GM18951 (cell line): ENCODE measurements around the gene MCIDAS.

Source experiments
- POLR2A ChIP-seq: IDR thresholded peaks from 4 replicates; pipeline ENCODE4 v1.6.1; 2011; ENCODE audit warnings: mild to moderate bottlenecking; ENCODE audit not compliant: insufficient read length, insufficient read depth; ENCODE audit errors: extremely low read depth
- in situ Hi-C: fragments of 300-500 bp; cut with MboI; formaldehyde crosslinking; loops from one replicate; pipeline ENCODE4 v1.12.0; 2022; ENCODE audit warnings: low sequenced_read_pairs, mixed read lengths, inconsistent platforms; ENCODE audit not compliant: unreplicated experiment

MCIDAS gene

DNA sequence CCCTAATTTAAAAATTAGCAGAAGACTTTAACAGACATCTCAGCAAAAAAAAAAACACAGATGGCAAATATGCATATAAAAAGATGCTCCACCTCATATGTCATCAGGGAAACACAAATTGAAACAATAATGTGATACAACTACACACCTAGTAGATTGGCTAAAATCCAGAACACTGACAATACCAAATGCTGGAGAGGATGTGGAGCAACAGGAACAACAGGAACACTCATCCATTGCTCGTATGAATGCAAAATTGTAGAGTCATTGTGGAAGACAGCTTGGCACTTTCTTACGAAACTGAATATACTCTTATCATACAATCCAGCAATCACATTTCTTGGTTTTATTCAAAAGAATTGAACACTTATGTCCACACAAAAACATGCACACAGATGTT lies 22.1 kb downstream of the MCIDAS start:
- no peak for TF ChIP-seq POLR2A
- in situ Hi-C loops: no loop called here

DNA sequence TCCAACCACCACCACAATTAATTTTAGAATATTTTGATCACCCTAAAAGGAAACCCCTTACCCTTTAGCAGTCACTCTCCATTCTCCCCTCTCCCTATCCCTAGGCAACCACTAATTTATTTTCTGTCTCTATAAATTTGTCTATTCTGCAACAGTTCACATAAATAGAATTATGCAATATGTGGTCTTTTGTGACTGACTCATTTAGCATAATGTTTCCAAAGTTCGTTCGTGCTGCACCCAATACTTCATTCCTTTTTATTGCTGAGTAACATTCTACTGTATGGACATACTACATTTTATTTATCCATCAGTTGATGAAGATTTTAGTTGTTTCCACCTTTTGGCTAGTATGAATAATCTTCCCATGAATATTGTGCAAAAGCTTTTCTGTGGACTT lies 36.0 kb downstream of the MCIDAS start:
- in situ Hi-C loops: no loop called here
- no peak for TF ChIP-seq POLR2A

DNA sequence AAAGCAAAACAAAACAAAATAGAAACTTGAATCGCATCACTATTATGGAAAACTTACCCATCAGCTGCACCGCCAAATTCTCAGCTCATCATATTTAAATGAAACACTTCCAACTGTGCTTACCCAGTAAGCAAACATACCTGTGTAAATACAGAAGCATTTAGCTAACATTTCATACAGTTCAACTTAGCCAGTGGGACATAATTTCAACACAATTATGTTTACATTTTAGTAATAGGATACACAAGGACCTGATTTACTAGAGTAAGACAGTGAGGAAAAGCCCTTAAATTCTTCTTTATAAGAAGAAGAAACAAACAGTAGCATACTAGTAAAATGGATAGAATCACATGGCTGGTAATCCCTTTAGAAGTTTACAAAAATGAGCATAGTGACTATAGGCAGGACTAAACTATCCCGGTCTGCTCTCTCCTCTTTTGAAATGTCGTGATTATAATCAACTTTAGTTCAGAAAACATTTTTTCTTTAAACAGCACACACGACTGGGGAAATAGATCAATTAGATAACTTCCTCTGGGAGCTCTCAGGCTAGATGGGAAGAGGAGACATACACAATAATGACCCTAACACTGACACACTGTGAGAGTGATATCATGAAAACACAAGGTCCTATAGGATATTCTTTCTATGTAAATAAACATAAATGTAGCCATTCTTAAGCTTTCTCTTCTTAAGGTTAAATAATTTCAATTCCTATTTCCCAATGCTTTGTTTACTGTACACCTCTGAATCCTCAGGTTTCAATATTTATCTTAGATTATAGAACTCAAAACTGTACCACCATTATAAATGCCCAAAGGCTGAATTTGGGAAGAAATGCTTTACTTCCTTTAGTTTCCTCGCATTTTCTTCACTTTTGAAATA lies 38.2 kb downstream of the MCIDAS start:
- in situ Hi-C loops: no loop called here
- TF ChIP-seq POLR2A: no peak

DNA sequence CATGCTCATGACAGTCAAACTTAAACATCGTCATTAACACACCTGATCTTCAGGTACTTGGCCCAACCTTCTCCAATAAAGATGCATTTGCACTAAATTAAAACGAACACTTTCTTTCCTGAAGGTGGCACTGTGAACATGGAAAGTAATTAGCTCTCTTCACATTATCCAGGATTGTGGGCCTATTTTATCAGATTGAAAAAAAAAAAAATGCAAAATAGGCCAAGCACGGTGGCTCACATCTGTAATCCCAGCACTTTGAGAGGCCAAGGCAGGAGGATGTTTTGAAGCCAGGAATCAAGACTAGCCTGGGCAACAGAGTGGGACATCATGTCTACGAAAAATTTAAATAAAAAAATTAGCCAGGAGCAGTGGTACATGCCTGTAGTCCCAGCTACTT lies 39.7 kb downstream of the MCIDAS start:
- no peak for TF ChIP-seq POLR2A
- in situ Hi-C loops: no loop called here

DNA sequence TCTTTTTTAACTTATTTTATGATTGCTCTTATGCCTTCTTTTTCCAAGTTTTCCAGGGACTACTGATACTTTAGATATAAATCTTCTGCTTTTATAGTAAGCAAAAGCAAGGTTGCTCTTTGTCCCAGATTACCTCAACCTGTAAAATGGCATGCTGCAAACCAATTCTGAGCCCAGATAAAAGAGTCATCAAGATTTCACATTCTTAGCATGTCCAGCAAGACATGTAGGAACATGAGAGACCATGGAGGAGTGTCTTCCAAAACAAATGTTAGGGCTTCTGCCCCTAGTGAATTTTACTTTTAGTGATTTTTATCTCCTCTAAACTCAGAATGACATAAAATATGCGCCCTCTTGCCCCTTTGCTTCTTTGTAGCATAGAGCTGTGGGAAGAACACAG lies 47.1 kb downstream of the MCIDAS start:
- in situ Hi-C loops: no loop called here
- no peak for TF ChIP-seq POLR2A

DNA sequence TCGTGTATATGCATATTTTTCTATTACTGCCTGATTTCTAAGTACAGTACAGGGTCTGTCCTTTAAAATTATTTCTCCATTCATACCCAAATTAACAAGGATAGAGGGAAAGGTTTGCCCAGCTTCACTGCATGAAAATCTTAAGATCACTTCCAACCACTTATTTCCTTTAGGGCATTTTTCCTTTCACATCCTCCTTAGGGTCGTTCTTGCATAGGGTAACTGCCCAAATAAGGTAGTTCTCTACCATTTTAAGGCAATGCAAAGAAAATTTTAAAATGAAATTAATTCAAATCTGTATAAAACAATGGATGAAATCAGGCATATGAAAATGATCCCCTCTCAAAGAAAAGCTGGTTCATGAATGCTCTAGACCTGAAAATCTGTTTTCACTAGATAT lies 50.0 kb downstream of the MCIDAS start:
- no peak for TF ChIP-seq POLR2A
- in situ Hi-C loops: loop anchor here (10.0 kb wide), 1 partner anchor 528 kb away; no protein-coding TSS in a partner anchor

DNA sequence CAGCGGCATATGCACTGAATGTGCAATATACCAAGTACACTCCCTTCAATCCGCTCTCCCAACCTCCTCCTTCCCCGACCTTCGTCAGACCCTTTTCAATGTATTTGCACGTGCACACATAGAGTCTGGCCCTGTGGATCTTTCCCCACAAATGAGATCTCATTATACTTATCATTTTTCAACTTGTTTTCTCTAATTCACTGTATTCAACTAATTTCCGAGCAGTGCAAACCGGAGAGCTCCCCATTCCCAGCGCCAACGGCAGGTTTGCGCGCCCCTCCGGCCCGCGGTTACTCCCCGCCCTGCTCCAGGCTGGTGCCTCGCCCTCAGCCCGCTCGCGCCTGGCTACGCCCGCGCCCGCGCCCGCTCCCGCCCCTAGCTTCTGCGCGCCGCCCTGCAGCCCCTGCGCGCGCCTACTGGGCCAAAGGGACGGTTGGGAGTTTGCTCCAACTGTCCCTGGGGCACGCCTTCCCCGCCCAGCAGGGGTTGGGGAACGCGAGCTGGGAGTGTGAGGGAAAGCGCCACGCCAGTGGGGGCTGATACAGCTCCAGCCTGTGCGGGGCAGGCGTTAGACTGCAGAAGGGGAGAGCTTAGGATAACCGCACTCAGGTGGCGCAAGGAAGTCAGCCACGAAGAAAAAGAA lies 50.8 kb downstream of the MCIDAS start:
- in situ Hi-C loops: loop anchor here (10.0 kb wide), 1 partner anchor 529 kb away; no protein-coding TSS in a partner anchor
- TF ChIP-seq POLR2A: no peak

DNA sequence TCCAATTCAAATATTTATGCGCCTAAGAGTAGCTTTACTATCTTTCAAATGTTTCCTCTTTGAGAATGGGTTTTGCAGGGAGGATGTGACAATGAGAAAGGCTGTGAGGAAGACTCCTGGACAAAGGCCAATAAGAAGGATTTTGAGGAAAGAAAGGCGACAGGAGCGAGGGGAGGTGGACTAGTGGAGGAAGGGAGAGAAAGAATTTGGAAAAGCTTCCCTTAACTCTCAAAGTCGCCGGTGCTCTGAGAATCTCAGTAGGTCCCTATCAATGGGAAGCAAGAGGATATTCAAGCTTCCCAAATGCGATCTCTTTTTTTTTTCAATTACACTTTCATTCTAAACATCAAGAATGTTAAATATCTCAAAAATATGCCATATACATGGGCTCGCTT lies 51.3 kb downstream of the MCIDAS start:
- no peak for TF ChIP-seq POLR2A
- in situ Hi-C loops: loop anchor here (10.0 kb wide), 1 partner anchor 529 kb away; no protein-coding TSS in a partner anchor

DNA sequence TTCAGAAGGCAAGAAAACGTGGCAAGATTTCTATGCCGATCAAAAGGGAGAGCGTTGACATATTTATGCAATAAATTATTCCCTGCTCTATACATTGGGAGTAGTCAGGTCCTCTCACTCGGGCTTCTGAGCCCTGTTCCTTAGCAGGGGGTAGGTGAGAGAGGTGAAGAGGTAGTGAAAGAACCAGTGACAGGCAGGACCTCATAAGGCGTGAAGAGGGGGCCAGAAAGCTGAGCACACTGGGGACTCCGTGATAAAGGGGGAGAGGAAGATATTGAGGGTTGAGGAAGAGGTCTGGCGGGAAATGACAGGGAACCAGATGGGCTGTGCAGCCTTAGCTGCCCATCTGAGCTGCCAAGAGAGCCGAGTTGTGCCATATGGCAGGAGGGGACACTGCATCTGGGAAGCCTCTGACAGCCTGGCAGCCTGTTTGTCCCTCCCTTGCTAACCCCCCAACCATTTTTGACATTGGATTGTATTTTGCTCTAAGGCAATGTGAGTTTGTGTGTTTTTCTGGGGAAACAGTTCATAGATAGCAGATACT lies 53.4 kb downstream of the MCIDAS start:
- in situ Hi-C loops: loop anchor here (10.0 kb wide), 1 partner anchor 531 kb away; no protein-coding TSS in a partner anchor

DNA sequence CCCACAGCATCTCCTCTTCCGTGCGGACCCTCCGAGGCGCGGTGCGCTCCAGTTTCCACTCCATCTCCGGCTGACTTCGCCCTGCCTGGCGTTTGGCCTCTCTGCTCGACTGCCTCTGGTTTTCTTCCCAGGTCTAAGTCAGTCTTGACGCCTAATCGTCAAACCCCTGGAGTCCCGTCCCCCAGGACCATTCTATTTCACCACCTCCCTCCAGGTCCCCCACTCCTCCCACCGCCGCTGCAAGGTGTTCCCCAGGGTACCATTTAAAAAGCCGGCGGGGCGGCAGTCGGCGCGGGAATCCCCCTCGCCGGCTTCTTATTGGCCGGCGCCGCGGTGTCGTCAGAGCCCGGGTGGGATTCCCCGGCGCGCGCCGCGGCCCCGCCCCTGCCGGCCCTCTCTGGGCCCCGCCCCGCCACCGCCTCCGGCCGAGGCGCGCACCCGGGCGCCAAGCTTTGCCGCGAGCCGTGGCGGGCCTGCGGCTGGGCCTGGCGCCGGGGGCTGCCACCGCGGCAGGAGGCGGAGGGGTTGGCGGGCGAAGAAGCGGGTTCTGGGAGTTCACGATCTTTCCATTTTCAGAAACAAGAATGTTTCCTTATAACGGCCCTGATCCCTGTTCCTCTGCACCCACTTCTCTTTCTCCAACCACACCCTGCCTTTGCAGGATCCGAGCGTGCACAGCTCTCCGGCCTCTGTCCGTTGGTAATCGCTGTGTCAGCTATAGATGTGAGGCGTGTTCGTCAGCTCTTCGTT lies 54.0 kb downstream of the MCIDAS start, which contains the start of gene CDC20B:
CDC20B (minus strand) TSS at position 241 of the 750 bp plus-strand sequence; CDS start at position 64, 177 bp downstream.
- in situ Hi-C loops: loop anchor here (10.0 kb wide), 1 partner anchor 532 kb away; no protein-coding TSS in a partner anchor
- no peak for TF ChIP-seq POLR2A

More for the DNA sequence above, 53.4 kb downstream of the MCIDAS start:
- no peak for TF ChIP-seq POLR2A

DNA sequence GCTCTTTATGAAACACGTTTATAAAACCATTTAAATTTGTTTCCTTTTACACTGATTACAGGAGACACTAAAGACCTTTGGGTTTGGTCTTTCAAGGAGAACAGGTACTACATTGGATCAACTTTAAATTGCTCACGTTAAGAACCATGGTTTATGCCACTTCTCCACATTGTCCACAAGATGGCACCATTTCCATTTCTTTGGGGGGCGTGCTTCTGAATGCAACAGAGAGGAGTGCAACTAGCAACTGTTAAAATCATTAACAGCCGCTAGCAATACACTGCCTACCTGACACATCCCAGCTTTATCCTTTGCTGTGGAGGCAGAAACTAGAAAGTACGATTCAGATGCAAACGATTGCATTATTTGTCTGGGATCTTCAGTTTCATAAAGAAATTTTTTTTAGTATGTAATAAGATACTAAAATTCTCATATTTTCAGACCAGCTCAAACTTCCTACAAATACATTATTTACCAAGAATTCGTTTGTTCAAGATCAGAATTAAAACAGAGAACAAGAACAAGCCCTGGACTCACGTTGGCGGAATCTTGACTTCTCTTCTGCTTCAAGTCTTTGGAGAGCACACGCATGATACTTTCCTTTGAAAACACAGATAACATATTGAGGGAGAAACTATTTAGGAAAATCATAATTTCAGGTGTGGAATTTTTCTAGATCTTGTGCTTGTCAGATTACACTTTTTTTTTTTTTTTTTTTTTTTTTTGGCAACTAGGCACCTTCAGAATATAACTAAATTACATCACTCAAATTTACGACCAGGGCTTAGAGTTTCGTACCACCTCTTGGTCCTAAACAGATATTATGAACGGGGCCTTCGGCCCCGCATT lies 54.8 kb downstream of the MCIDAS start:
- TF ChIP-seq POLR2A: no peak
- in situ Hi-C loops: loop anchor here (10.0 kb wide), 1 partner anchor 533 kb away; no protein-coding TSS in a partner anchor

DNA sequence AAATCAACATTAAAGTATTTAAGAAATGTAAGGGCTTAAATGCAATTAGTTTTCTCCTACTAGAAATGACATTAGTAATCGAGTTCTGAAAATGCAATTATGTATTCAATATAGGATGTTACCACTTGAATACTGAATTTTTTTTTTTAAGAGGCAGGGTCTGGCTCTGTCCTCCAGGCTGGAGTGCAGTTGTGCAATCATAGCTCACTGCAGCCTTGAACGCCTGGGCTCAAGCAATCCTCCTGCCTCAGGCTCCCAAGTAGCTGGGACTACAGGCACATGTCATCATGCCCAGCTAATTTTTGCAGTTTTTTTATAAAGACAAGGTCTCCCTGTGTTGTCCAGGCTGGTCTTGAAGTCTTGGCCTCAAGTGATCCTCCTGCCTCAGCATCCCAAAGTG lies 55.6 kb downstream of the MCIDAS start:
- in situ Hi-C loops: loop anchor here (10.0 kb wide), 1 partner anchor 533 kb away; no protein-coding TSS in a partner anchor
- TF ChIP-seq POLR2A: no peak
